Activated gamma-delta T cell treated with anti-CD3 and anti-CD28 coated beads, Interleukin-2, amount 50 U/mL, for 16 hours (primary cell): ENCODE results near the gene TMEM138.

Source experiments
- DNase-seq: peaks from one replicate; pipeline ENCODE4 v3.0.0-alpha.2; 2020; ENCODE audit warnings: low read depth

Gene TMEM138

DNA sequence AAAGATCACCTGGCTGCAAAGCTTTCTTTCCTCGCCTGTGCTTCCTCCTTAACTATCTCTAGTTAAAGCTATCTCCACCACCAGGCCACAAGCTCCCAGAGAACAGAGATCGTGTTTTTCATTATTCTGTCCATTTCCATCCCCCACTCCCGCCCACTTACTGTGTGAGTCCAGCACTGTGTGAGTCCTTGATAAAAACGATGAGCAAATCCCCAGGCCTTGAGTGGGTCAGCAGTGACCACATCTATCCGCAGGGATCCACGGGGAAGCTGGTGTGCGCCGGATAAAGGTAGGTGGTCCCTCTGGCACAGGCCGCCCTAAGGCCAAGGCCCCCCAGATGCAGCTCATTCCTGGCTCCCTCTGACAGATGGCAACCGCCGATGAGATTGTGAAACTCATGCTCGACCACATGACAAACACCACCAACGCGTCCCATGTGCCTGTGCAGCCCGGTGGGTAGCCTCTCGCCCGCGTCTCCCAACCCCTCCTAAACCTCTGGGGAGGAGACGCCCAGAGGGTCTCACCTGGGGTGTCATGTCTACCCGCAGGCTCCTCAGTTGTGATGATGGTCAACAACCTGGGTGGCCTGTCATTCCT is 19.9 kb upstream of the TMEM138 start:
- DNase-seq: no peak

- DNase-seq: no peak
These were observed 18.1 kb upstream of the TMEM138 start for GRCh38 chr11:61343792-61344745.

GRCh38 chr11:61345170-61345610 is 17.0 kb upstream of the TMEM138 start:
- DNase-seq: no peak

- DNase-seq: no peak
These were observed 16.0 kb upstream of the TMEM138 start for GRCh38 chr11:61345954-61346843.

- no peak for DNase-seq
These were observed 14.2 kb upstream of the TMEM138 start for GRCh38 chr11:61347916-61348461.

DNA sequence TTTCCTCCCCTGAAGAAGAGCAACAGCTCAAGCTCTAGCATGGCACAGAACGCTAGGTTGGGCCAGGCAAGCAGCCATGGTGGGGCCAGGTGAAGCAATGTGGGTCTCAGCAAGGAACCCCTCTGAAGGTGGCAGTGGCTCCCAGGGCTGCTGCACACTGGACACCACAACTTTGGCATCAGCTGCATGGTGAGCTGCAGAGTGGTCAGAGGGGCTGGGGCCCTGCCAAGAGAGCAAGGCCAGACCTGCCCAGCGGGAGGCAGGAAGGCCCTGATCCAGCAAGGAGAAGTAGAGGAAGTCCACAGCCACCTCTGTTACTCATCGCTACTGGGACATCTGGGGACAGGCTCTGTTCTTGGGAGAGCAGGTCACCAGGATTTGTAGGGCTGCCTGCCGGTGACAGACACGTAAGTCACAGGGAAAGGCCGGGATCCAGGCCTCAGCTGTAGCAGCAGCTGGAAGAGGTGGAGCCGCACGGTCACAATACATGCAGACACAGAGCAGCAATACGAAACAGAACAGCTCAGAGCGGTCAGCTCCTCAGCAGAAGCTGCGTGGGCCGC is 12.9 kb upstream of the TMEM138 start:
- no peak for DNase-seq

- no peak for DNase-seq
These were observed 12.3 kb upstream of the TMEM138 start for GRCh38 chr11:61349916-61350315.

GRCh38 chr11:61350336-61350735 is 11.8 kb upstream of the TMEM138 start:
- no peak for DNase-seq

DNA sequence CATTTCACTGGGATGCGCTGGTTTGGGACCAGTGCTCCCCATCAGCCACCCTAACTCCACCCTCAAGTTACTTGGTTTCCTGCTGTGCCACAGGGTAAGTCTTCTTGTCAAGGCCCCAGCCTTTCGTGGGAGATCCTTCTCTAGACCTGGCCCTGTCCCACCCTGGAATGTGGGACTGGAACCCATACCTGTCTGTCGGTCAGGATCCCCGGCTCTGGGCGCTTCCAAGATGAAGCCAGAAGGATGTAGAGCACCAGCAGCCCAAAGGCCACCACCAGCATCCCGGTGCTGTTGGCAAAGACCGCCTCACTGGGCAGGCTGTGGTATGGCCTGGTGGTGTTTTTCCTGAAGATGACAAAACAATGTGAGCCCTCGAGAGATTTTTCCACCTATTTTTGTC is 11.4 kb upstream of the TMEM138 start:
- DNase-seq: no peak

DNA sequence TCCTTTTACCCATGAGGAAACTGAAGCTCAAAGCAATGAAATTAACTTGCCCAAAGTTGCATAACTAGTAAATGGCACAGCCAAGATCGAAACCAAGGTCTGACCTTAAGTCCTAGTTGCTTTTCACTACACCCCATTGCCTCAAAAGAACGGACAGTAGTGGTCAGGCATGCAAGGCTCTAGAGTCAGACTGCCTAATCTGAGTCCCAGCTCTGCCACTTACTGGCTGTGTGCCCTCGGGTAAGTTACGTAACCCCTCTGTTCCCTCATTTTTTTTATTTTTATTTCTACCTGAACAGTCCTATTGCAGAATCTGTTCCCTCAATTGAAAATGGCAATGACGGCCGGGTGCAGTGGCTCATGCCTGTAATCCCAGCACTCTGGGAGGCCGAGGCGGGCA is 10.1 kb upstream of the TMEM138 start:
- DNase-seq: no peak

DNA sequence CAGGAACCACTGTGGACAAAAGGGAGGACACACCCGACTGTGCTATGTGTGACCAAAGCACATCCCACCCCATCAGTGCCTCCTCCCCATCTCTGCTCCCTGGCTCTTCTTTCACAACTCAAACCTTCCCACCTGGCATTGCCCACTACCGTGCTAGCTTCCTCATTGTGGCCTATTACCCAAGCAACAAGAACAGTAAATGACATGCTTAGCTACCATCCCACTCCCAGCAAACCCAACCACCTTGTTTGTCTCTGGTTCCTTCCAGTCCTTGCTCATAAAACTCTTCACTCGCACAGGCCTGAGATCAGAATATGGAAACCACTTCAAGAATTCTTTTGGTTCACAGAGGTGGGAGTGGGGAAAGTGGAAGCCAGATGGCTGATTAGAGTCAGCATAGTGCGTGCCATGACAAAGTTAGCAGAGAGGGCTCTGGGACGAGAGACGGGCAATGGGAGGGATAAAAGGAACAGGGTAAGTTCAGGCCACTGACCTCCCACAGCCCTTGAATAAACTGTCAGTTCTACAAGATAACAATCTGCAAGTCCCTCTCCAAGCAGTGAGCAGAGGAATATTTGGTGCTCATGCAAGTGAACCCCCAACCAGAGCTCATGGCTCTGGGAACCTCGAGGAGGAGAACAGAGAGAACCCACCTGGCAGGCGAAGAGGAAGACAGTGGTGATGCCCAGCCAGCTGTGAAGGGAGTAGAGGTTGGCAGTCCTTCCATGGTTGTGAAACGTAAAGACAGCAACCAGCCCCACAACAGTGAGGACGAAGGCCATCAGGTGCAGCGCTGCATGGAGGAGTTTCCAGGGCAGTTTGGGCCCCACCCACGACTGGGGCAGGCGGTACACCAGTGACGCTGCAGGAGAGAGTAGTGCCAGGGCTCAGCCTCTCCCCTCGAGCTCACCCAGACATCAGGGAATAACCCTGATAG is 8.8 kb upstream of the TMEM138 start:
- no peak for DNase-seq

DNA sequence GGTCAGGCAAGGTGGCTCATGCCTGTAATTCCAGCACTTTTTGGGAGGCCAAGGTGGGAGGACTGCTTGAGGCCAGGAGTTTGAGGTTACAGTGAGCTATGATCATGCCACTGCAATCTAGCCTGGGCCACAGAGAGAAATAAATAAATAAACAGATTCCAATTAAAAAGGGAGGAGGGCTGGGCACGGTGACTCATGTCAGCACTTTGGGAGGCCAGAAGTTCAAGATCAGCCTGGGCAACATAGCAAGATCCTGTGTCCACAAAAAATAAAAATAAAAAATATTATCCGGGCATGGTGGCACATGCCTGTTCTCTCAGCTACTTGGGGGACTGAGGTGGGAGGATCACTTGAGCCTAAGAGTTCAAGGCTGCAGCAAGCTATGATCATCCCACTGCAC is 8.0 kb upstream of the TMEM138 start:
- no peak for DNase-seq

- DNase-seq: no peak
These were observed 5.5 kb upstream of the TMEM138 start for GRCh38 chr11:61356706-61357105.

GRCh38 chr11:61357233-61357893 is 4.8 kb upstream of the TMEM138 start:
- no peak for DNase-seq

GRCh38 chr11:61357894-61358239 is 4.3 kb upstream of the TMEM138 start:
- no peak for DNase-seq

DNA sequence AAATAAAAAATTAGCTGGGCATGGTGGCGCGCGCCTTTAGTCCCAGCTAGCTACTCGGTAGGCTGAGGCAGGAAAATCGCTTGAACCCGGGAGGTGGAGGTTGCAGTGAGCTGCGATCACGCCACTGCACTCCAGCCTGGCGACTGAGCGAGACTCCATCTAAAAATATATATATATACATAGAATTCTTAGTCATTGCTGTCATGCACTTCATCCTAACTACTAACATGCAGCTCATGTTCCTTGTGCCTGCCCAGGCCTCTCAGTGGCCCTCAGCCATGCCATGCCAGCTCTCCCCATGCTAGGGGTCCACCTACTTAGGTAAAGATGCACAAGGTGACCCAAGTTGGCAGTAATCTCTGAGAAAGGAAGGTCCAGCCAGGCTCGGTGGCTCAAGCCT is 3.6 kb upstream of the TMEM138 start:
- no peak for DNase-seq

- no peak for DNase-seq
These were observed 2.7 kb upstream of the TMEM138 start for GRCh38 chr11:61359516-61359915.

GRCh38 chr11:61361237-61361740 is 885 bp upstream of the TMEM138 start:
- no peak for DNase-seq

GRCh38 chr11:61362542-61362875 is 335 bp downstream of the TMEM138 start:
- DNase-seq: no peak

DNA sequence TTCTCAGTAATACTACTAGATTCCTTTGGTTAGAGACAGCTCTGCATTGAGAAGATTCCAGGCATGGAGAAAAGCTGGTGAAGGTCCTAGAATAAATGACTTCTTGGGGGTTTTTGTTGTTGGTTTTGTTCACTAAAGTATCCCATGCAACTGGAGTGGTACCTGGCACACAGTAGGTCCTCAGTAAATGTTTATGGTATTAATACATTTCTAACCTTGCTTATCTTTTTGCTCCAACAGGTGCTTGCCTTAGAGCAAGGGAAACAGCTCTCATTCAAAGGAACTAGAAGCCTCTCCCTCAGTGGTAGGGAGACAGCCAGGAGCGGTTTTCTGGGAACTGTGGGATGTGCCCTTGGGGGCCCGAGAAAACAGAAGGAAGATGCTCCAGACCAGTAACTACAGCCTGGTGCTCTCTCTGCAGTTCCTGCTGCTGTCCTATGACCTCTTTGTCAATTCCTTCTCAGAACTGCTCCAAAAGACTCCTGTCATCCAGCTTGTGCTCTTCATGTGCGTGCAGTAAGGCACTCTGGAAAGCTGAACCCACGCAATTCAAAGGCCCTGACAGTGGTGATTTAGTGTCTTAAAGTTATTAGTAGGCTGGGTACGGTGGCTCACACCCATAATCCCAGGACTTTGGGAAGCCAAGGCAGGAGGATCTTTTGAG is 2.0 kb downstream of the TMEM138 start:
- no peak for DNase-seq
